NCI-H1930 (cell line): ENCODE results near the gene ARHGEF17.
A peak's percentile ranks its signal among the peaks of the same experiment; 100 is the strongest.

Source experiments
- DNase-seq, 2 experiments: peaks; one replicate each; lab custom pipeline; 2025; lab: John Stamatoyannopoulos, UW

Gene ARHGEF17

GRCh38 chr11:73358071-73358470 lies 50.0 kb downstream of the ARHGEF17 start:
- no peak for DNase-seq

- no peak for DNase-seq
These were observed 51.3 kb downstream of the ARHGEF17 start for GRCh38 chr11:73359341-73359740.

DNA sequence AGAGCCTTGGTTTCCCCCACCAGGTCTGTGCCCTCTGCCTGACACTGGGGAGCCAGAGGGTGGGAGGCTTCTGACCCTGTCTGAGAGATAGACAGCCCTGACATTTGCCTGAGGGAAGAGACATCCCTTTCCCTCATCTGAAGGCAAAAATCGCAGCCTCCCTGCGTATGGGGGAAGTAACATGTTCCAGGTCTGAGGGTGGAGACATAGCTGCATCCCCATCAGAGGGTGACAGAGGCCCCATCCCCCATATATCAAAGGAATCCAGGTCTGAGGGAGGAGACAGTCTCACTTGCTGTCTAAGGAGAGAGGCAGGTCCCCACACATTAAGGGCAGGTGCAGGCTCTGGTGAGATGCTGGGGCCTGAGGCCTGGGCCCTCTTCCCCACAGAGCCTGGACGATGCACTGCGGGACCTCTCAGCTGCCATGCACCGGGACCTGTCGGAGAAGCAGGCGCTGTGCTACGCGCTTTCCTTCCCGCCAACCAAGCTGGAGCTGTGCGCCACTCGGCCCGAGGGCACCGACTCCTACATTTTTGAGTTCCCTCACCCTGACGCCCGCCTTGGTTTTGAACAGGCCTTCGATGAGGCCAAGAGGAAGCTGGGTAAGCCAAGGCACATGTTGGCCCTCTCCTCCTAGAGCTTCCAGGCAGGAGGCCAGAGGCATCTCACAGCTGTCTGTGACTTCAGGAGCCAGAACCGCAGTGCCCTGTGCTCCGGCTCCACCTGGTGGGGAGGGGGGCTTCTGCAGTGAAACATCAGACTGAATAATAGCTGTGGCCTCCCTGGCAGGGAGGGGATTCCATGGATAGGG lies 52.1 kb downstream of the ARHGEF17 start:
- peak in 1 of 2 experiments; percentile 21 for DNase-seq

DNA sequence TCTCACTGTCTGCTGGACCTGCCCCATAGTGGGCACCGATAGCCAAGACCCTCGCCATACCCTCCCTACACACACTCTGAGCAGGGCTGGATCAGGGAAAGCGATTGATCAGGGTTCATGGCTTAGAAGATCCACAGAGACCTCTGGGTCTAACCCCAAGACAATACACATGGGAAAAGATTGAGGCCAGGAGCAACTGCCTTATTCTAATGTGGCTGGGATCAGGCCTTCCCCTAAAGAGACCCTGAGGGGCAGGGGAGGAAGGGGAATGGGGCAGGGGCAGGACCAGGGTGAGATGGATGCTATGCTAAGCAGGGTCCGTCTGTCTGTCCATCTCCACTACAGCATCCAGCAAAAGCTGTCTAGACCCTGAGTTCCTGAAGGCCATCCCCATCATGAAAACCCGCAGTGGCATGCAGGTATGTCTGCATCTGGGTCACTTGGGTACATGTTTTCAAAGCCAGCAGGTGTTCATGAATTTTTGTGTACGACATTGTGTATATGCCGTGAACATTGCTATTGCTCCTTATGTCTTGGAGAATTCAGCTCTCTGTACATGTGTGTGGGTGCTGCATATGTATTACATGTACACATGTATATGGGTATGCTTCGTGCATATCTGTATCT lies 52.8 kb downstream of the ARHGEF17 start:
- DNase-seq = no peak

DNA sequence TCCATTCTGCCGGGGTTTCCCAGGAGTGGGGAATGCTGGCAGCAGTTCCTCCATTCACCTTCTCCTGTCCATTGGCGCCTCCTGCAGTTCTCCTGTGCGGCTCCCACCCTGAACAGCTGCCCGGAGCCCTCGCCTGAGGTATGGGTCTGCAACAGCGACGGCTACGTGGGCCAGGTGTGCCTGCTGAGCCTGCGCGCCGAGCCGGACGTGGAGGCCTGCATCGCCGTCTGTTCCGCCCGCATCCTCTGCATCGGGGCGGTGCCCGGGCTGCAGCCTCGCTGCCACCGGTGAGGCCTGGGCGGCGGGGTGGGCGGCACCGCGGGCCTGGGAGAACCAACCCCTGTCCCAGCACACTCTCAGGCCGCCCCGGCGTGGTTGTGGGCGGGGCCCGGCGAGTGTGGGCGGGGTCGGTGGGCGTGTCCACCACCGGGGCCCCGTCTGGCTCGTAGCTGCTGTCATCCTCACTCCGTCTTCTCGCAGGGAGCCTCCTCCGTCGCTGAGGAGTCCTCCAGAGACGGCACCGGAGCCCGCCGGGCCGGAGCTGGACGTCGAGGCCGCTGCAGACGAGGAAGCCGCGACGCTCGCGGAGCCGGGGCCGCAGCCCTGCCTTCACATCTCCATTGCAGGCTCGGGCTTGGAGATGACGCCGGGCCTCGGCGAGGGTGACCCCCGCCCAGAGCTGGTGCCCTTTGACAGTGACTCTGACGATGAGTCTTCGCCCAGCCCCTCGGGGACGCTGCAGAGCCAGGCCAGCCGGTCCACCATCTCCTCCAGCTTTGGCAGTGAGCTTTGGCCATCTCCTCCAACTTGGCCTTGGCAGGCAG lies 54.1 kb downstream of the ARHGEF17 start:
- DNase-seq = no peak

GRCh38 chr11:73363147-73363546 lies 55.1 kb downstream of the ARHGEF17 start:
- no peak for DNase-seq

DNA sequence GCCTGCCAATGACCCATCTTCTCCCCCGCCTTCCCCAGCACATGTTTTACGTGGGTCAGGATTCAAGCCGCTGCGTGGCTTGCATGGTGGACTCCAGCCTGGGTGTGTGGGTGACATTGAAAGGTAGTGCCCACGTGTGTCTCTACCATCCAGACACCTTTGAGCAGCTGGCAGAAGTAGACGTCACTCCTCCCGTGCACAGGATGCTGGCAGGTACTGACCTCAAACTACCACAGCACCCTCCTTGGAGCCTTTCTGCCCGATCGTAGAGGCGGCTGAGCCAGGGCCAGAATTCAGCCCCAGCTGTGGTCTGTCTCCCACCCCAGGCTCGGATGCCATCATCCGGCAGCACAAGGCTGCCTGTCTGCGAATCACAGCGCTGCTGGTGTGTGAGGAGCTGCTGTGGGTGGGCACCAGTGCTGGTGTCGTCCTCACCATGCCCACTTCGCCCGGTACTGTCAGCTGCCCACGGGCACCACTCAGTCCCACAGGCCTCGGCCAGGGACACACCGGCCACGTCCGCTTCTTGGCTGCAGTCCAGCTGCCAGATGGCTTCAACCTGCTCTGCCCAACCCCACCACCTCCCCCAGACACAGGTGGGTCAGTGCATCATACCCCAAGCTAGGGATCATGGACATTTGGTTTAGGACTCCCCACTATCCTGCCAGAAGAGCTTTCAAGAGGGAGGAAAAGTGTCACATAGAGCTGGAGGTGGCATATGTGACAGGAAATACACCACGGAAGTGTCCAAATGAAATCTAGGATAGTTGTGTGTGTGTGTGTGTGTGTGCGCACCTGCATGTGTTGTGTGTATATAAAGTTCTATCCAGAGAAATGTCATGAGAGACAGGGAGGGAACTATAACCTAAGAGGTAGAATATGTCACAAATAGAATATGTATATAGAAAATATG lies 57.5 kb downstream of the ARHGEF17 start:
- DNase-seq = no peak

- no peak for DNase-seq
These were observed 58.2 kb downstream of the ARHGEF17 start for GRCh38 chr11:73366265-73366610.

DNA sequence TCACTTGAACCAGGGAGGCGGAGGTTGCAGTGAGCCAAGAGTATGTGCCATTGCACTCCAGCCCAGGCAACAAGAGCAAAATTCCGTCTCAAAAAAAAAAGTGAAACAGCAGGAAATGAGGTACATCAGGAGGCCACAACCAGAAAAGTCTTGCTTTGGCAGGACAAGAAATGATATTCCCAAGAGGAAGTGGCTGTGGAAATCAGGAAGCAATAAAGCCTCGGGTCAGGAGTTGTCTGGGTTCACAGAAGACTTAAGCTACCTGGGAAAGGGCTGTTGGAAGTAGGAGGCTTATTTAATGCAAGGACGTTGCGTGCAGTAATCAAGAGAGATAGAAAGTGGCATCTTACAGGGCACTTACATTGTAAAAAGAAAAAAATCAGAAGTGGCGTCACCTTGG lies 58.9 kb downstream of the ARHGEF17 start:
- DNase-seq = no peak

DNA sequence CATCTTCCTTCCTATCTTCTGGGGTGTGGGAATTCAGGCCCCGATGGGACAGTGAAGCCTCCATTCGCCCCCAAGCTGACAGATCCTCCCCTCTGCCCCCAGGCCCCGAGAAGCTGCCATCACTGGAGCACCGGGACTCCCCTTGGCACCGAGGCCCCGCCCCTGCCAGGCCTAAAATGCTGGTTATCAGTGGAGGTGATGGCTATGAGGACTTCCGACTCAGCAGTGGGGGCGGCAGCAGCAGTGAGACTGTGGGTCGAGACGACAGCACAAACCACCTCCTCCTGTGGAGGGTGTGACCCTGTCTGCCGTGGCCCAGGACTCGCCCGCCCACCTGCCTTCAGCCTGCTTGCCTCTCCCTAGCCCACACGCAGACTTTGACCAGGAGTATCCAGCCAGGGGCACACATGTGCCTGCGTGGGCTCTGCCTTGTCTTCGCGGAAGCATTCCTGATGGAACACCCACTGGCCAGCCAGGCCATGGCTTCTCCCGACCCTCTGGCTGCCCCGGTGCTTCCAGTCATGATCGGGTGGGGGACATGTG lies 59.5 kb downstream of the ARHGEF17 start:
- no peak for DNase-seq

- DNase-seq = no peak
These were observed 64.4 kb downstream of the ARHGEF17 start for GRCh38 chr11:73372375-73372993.

DNA sequence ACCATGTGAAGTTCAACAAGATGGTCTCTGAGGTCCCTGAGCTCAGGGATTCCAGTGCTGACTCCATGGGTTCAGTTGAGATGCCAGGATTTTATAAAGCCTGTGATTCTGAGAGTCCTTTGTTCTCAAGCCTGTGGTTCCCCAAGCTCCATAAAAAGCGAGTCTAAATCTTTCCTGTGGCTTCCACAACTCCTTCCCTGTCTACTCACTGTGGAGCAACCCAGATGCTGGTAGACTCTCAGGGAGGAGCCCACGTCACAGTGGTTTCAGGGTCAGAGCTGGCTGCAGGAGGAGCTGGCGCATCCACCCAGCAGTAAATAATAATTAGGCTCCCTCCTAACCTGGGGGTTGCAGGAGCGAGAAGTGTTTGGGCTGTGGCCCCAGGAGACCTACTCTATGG lies 66.1 kb downstream of the ARHGEF17 start:
- no peak for DNase-seq

DNA sequence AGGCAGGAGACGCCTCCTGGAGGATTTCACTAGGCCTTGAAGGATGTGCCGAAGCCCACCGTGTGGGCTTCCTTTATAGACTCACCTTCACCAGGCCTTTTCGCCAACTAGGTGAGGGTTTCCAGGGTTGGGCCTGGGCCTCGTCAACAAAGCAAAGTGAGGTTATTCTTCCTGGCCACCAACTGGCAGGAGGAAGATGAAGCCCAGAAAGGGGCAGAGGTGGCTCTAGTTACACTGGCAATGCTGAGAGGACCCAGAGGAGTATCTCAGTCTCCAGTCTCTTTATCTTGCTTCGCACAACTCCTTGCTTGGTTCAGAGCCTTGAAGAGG lies 67.7 kb downstream of the ARHGEF17 start:
- DNase-seq = no peak

GRCh38 chr11:73376160-73376802 lies 68.2 kb downstream of the ARHGEF17 start, which contains the start of gene RELT:
TSS of gene RELT (plus strand) at chr11:73376399. CDS start at chr11:73389137, 12,738 bp downstream.
- DNase-seq = peak; percentile 68 to 84

GRCh38 chr11:73376803-73377629 lies 68.9 kb downstream of the ARHGEF17 start:
- no peak for DNase-seq

- no peak for DNase-seq
These were observed 71.3 kb downstream of the ARHGEF17 start for GRCh38 chr11:73379189-73379880.

DNA sequence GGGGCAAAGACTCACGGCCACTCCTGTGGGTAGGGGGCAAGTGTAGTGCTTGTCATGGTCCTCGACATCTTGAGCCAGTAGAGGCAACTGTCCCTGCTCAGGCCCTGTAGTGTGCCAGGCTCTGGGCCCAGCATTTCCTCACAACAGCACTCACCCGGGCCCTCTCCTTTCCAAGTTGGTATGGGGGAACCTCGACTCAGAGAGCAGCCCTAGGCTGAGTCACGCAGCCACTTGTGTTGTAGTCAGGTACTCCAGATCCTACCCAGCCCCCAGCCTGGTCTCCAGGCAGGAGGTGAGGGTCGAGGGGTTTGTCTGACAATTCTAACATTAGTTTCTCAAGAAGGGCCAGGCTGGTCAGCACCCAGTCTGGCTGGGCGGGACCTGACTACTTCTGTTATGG lies 72.3 kb downstream of the ARHGEF17 start:
- DNase-seq = no peak

GRCh38 chr11:73380897-73381410 lies 72.9 kb downstream of the ARHGEF17 start:
- DNase-seq = no peak

- no peak for DNase-seq
These were observed 73.5 kb downstream of the ARHGEF17 start for GRCh38 chr11:73381589-73381988.
